ENCODE results near the gene CLPTM1L. TPM values are rescaled to one million over a fixed set of nuclear protein-coding genes. Genes with fewer than 3 reads are reported as not detected.

The CLPTM1L gene
- total RNA-seq, 1 donor from 2014 or later, result 34.2 TPM

GRCh38 chr5:1299961-1300360 lies 44.9 kb downstream of the CLPTM1L start:
- Histone ChIP-seq H3K27me3 (ENCODE audit: low read depth) (peaks cover 42% of the 10 kb centered on the region), H3K9me3 (replicated peaks) (peaks cover 12% of the 10 kb centered on the region), H3K4me1 (peaks cover under 1% of the 10 kb centered on the region), H3K36me3 (no peaks in the 10 kb centered on the region), H3K27ac (replicated peaks) (no peak overlapping the region), H3K4me3 (no peak overlapping the region)
- intact Hi-C loops (cut with micrococcal nuclease), result no loop called here
- no peak for DNase-seq
- TF ChIP-seq, protein P1, sequence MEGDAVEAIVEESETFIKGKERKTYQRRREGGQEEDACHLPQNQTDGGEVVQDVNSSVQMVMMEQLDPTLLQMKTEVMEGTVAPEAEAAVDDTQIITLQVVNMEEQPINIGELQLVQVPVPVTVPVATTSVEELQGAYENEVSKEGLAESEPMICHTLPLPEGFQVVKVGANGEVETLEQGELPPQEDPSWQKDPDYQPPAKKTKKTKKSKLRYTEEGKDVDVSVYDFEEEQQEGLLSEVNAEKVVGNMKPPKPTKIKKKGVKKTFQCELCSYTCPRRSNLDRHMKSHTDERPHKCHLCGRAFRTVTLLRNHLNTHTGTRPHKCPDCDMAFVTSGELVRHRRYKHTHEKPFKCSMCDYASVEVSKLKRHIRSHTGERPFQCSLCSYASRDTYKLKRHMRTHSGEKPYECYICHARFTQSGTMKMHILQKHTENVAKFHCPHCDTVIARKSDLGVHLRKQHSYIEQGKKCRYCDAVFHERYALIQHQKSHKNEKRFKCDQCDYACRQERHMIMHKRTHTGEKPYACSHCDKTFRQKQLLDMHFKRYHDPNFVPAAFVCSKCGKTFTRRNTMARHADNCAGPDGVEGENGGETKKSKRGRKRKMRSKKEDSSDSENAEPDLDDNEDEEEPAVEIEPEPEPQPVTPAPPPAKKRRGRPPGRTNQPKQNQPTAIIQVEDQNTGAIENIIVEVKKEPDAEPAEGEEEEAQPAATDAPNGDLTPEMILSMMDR (IDR thresholded peaks at IDR 0.05; ENCODE audit: borderline replicate concordance), result no peak

DNA sequence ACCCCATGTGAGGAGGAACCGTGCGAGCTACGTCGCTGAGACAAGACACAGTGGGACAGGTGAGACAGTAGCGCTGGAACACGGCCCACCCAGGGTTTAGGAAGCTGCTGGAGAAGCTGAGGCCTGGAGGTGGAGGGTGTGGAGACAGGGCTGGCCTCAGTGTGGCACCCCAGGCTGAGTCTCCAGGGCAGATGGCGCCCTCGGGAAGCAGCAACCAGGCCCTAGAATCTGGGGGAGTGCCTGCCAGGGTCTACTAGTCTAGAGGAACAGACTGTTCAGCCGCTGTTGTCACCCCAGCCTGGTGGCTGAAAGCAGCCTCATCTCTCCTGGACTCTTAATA lies 45.4 kb downstream of the CLPTM1L start:
- DNase-seq, result peak; percentile 11
- Histone ChIP-seq H3K9me3 (replicated peaks) (peaks cover 12% of the 10 kb centered on the region), H3K27ac (replicated peaks) (no peak overlapping the region), H3K27me3 (ENCODE audit: low read depth) (peaks cover 47% of the 10 kb centered on the region), H3K4me3 (no peak overlapping the region), H3K36me3 (no peaks in the 10 kb centered on the region), H3K4me1 (peaks cover 6% of the 10 kb centered on the region)
- intact Hi-C loops (cut with micrococcal nuclease), result no loop called here
- TF ChIP-seq, protein P1 (IDR thresholded peaks at IDR 0.05; ENCODE audit: borderline replicate concordance), result no peak

DNA sequence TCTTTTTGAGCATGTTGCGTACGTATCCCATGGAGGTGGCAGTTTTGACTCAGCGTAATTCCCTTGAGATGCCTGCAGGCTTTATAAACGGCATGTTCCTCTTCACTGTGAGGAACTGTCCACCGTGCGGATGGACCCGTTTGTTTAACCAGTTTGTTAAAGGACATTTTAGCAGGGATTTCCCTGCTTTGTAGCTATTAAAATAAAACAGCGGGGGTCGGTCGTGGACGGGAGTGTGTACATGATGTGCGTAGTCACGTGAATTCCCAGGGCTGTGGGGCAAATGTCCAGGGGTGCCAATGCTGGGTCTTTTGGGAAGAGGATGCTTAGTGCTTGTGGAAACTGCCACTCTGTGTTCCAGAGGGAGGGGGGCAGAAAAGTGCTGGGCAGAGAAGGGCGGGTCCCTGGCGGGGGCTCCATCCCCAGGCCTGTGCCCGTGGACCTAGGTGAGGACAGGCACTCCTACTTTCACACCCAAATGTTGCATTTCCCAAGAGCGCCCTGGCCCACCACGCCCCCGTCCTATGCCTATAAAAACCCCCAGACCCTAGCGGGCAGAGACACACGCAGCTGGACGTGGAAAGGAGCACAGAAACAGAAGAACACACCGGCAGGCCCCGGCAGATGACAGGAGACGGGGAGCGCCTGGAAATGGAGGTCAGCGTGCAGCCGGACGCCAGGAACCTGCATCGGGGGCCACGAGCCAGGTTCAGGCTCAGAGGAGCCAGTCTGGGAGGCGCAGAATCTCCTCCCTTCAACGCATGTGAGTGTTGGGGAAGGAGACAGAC lies 46.0 kb downstream of the CLPTM1L start:
- intact Hi-C loops (cut with micrococcal nuclease), result no loop called here
- Histone ChIP-seq H3K4me1 (peaks cover 11% of the 10 kb centered on the region), H3K27ac (replicated peaks) (no peak overlapping the region), H3K36me3 (no peaks in the 10 kb centered on the region), H3K9me3 (replicated peaks) (peaks cover 12% of the 10 kb centered on the region), H3K4me3 (no peak overlapping the region), H3K27me3 (ENCODE audit: low read depth) (peaks cover 53% of the 10 kb centered on the region)
- TF ChIP-seq, protein P1 (IDR thresholded peaks at IDR 0.05; ENCODE audit: borderline replicate concordance), result no peak
- no peak for DNase-seq

GRCh38 chr5:1298067-1298551 lies 46.8 kb downstream of the CLPTM1L start:
- no peak overlapping the region for H3K4me3 ChIP-seq
- H3K36me3 ChIP-seq, result no peaks in the 10 kb centered on the region
- H3K4me1 ChIP-seq, result peaks cover 12% of the 10 kb centered on the region
- TF ChIP-seq, protein P1 (IDR thresholded peaks at IDR 0.05; ENCODE audit: borderline replicate concordance), result no peak
- no peak for DNase-seq
- intact Hi-C loops (cut with micrococcal nuclease), result no loop called here
- H3K27me3 ChIP-seq (ENCODE audit: low read depth), result peaks cover 61% of the 10 kb centered on the region
- no peak overlapping the region for H3K27ac ChIP-seq (replicated peaks)
- H3K9me3 ChIP-seq (replicated peaks), result peaks cover 8% of the 10 kb centered on the region

GRCh38 chr5:1297243-1297642 lies 47.7 kb downstream of the CLPTM1L start:
- DNase-seq, result no peak
- TF ChIP-seq, protein P1 (IDR thresholded peaks at IDR 0.05; ENCODE audit: borderline replicate concordance), result no peak
- Histone ChIP-seq H3K36me3 (no peaks in the 10 kb centered on the region), H3K27ac (replicated peaks) (no peak overlapping the region), H3K4me3 (no peak overlapping the region), H3K27me3 (ENCODE audit: low read depth) (peaks cover 70% of the 10 kb centered on the region), H3K4me1 (peaks cover 12% of the 10 kb centered on the region), H3K9me3 (replicated peaks) (peaks cover 2% of the 10 kb centered on the region)
- intact Hi-C loops (cut with micrococcal nuclease), result no loop called here

Data from left ventricle myocardium inferior (tissue), 1 donor.